Stomach (tissue), 9 donors: ENCODE data around the gene SNX13. TPM values are rescaled to one million over a fixed set of nuclear protein-coding genes. Genes with fewer than 3 reads are reported as not detected.

ENCODE experiments used
- DNase-seq, 2 donors: peaks; one replicate each; pipeline versions ENCODE4 v3.0.0 to v3.0.0-alpha.2; 2013 to 2019
- H3K27ac ChIP-seq, 5 donors: fragments of 200-600 bp in 4 of 5; sonication (generic) in 4 of 5; one replicate each; pipeline ENCODE4 v1.5.1; 2013 to 2019; ENCODE audit warnings: mild to moderate bottlenecking in 1 of 5, moderate library complexity in 1 of 5
- H3K27me3 ChIP-seq, 3 donors: fragments of 200-600 bp; sonication (generic); one replicate each; pipeline ENCODE4 v1.5.1; 2017 to 2019; ENCODE audit warnings: mixed run types in 1 of 3
- H3K36me3 ChIP-seq, 4 donors: fragments of 200-600 bp; sonication (generic); 1 replicate in 3 of 4; 2 replicates in 1 of 4; pipeline ENCODE4 v1.5.1; 2016 to 2019
- H3K4me1 ChIP-seq, 4 donors: fragments of 200-600 bp; sonication (generic); one replicate each; pipeline ENCODE4 v1.5.1; 2016 to 2019
- H3K4me3 ChIP-seq, 4 donors: fragments of 200-600 bp; sonication (generic) in 3 of 4; one replicate each; pipeline ENCODE4 v1.5.1; 2016 to 2019; ENCODE audit warnings: mild to moderate bottlenecking in 1 of 4
- H3K9me3 ChIP-seq, 4 donors: fragments of 200-600 bp; sonication (generic); one replicate each; pipeline ENCODE4 v1.5.1; 2016 to 2019
- EP300 ChIP-seq: sonication (generic); formaldehyde crosslinking; IDR thresholded peaks from one replicate; pipeline ENCODE4 v1.6.1; 2017; ENCODE audit warnings: antibody characterized with exemption
- POLR2A ChIP-seq, 4 donors: fragments of 450-650 bp; IDR thresholded peaks; one replicate each; pipeline ENCODE4 v1.6.1; 2016; ENCODE audit warnings: antibody characterized with exemption in 4 of 4, control low read depth in 2 of 4, mild to moderate bottlenecking in 1 of 4, moderate library complexity in 1 of 4
- POLR2AphosphoS5 ChIP-seq, 3 donors: sonication (generic); formaldehyde crosslinking; IDR thresholded peaks; one replicate each; pipeline ENCODE4 v1.6.1; 2016; ENCODE audit warnings: antibody characterized with exemption in 3 of 3
- WGBS, 5 donors: extraction: QIAGEN DNeasy Blood & Tissue Kit in 3 of 5; methylation state at CpG; one replicate each; pipeline versions ENCODE4 v1.1.5 to v1.1.7; 2013 to 2018; 5-methylcytosine and 5-hydroxymethylcytosine counted together
- intact Hi-C: fragments of 100-400 bp; cut with DNase I; formaldehyde crosslinking; loops from one replicate; pipeline ENCODE4 v1.15.1; 2023; ENCODE audit warnings: low total_unique reads
- polyA plus RNA-seq, 3 donors: library from polyadenylated mRNA; stranded (reverse); fragments of 200-250 nt; gene quantifications; one replicate each; pipeline ENCODE4 v1.2.3, GENCODE V29; 2013
- total RNA-seq, 5 donors: library from RNA; depleted of rRNA; stranded (reverse); fragments of >200 nt; gene quantifications; one replicate each; pipeline versions ENCODE4 v1.1.0 to v1.2.3, GENCODE V29; 2014 to 2016
- TF ChIP-seq, protein P1 (sequence below), 7 experiments: fragments of 450-650 bp in 4 of 7; fragments of 200-600 bp in 3 of 7; sonication (generic) in 3 of 7; IDR thresholded peaks; one replicate each; pipeline ENCODE4 v1.5.1; 2016 to 2019; ENCODE audit warnings: antibody characterized with exemption in 7 of 7, control low read depth in 2 of 7, mild to moderate bottlenecking in 1 of 7
- donor health status: healthy with polysubstance abuse.
- donor health status: Bipolar disorder and iron deficiency.
- donor health status: healthy.

The SNX13 gene
- total and polyA plus RNA-seq, 8 donors, result 6.0 to 115 (median 34.6) TPM

DNA sequence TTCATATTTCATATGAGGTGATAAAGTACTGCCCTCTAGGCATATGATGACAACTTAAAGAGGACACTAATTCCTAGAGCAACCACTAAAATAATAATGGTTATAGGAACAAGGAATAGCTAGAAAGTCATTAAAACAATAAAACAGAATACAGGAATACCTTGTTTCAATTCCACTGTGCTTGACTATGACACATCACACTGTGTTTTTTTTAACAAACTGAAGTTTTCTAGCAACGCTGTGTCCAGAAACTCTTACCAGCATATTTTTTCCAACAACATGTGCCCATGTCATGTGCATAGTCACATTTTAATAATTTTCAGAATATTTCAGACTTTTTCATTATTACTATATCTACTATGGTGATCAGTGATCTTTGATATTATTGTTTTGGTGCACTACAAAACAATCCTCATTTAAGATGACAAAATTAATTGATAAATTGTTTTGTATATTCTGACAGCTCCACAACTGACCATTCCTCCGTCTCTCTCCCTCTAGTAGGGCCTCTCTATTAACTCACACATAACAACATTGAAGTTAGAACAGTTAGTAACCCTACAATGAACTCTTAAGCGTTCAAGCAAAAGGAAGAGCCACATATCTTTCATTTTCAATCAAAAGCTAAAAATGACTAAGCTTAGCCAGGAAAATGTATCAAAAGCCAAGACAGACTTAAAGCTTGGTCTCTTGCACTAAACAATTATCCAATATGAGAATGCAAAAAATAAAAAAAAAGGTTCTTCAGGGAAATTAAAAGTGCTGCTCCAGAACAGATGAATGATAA lies 85.8 kb downstream of the SNX13 start:
- intact Hi-C loops, result no loop called here
- Histone ChIP-seq H3K4me3 (no peak overlapping the region), H3K9me3 (peaks cover 0 to 8% (median 4%) of the 10 kb centered on the region in 4 donors), H3K4me1 (no peaks in the 10 kb centered on the region), H3K36me3 (peaks cover 4 to 35% (median 22%) of the 10 kb centered on the region in 4 donors), H3K27ac (no peak overlapping the region), H3K27me3 (no peaks in the 10 kb centered on the region)
- no peak for TF ChIP-seq POLR2AphosphoS5 (IDR thresholded peaks at IDR 0.05)
- TF ChIP-seq, protein P1, sequence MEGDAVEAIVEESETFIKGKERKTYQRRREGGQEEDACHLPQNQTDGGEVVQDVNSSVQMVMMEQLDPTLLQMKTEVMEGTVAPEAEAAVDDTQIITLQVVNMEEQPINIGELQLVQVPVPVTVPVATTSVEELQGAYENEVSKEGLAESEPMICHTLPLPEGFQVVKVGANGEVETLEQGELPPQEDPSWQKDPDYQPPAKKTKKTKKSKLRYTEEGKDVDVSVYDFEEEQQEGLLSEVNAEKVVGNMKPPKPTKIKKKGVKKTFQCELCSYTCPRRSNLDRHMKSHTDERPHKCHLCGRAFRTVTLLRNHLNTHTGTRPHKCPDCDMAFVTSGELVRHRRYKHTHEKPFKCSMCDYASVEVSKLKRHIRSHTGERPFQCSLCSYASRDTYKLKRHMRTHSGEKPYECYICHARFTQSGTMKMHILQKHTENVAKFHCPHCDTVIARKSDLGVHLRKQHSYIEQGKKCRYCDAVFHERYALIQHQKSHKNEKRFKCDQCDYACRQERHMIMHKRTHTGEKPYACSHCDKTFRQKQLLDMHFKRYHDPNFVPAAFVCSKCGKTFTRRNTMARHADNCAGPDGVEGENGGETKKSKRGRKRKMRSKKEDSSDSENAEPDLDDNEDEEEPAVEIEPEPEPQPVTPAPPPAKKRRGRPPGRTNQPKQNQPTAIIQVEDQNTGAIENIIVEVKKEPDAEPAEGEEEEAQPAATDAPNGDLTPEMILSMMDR (IDR thresholded peaks at IDR 0.05), result no peak
- no peak for TF ChIP-seq POLR2A (IDR thresholded peaks at IDR 0.05)
- TF ChIP-seq EP300, result no peak
- WGBS, 5 donors, result 84 to 93% (median 87%) methylated on average over 3 of the region's 3 CpGs
- no peak for DNase-seq

- H3K4me1 ChIP-seq, result no peaks in the 10 kb centered on the region
- H3K4me3 ChIP-seq, result no peak overlapping the region
- no peak overlapping the region for H3K27ac ChIP-seq
- no peak for TF ChIP-seq EP300
- TF ChIP-seq POLR2A (IDR thresholded peaks at IDR 0.05), result no peak
- TF ChIP-seq, protein P1 (IDR thresholded peaks at IDR 0.05), result no peak
- no peak for TF ChIP-seq POLR2AphosphoS5 (IDR thresholded peaks at IDR 0.05)
- intact Hi-C loops, result no loop called here
- peaks cover 0 to 8% (median 4%) of the 10 kb centered on the region in 4 donors for H3K9me3 ChIP-seq
- H3K27me3 ChIP-seq, result no peaks in the 10 kb centered on the region
- 100% methylated on average over 1 of the region's 1 CpG for WGBS, 5 donors
- no peak for DNase-seq
- H3K36me3 ChIP-seq, result peaks cover 7 to 45% (median 34%) of the 10 kb centered on the region in 4 donors
Measured at GRCh38 chr7:17852361-17852760, 87.9 kb downstream of the SNX13 start.

- Histone ChIP-seq H3K4me1 (no peaks in the 10 kb centered on the region), H3K27me3 (no peaks in the 10 kb centered on the region), H3K9me3 (no peaks in the 10 kb centered on the region), H3K27ac (no peak overlapping the region), H3K36me3 (peaks cover 7 to 45% (median 34%) of the 10 kb centered on the region in 4 donors), H3K4me3 (no peak overlapping the region)
- DNase-seq, result no peak
- intact Hi-C loops, result no loop called here
- 93 to 97% (median 96%) methylated on average over 3 of the region's 3 CpGs for WGBS, 5 donors
- TF ChIP-seq EP300 (no peak), POLR2A (IDR thresholded peaks at IDR 0.05) (no peak), POLR2AphosphoS5 (IDR thresholded peaks at IDR 0.05) (no peak)
- TF ChIP-seq, protein P1 (IDR thresholded peaks at IDR 0.05), result no peak
Measured at GRCh38 chr7:17849504-17849903, 90.8 kb downstream of the SNX13 start.

- 94 to 98% (median 98%) methylated on average over 6 to 10 of the region's 10 CpGs for WGBS, 5 donors
- H3K4me3 ChIP-seq, result no peak overlapping the region
- TF ChIP-seq EP300 (no peak), POLR2A (IDR thresholded peaks at IDR 0.05) (no peak), POLR2AphosphoS5 (IDR thresholded peaks at IDR 0.05) (no peak)
- TF ChIP-seq, protein P1 (IDR thresholded peaks at IDR 0.05), result no peak
- no peaks in the 10 kb centered on the region for H3K4me1 ChIP-seq
- intact Hi-C loops, result no loop called here
- no peaks in the 10 kb centered on the region for H3K9me3 ChIP-seq
- H3K27ac ChIP-seq, result no peak overlapping the region
- DNase-seq, result no peak
- H3K27me3 ChIP-seq, result no peaks in the 10 kb centered on the region
- peaks cover 7 to 49% (median 33%) of the 10 kb centered on the region in 4 donors for H3K36me3 ChIP-seq
Measured at GRCh38 chr7:17848516-17848915, 91.8 kb downstream of the SNX13 start.
